Measurements from ENCODE around the gene SH3RF1. TPM values are rescaled to one million over a fixed set of nuclear protein-coding genes. Genes with fewer than 3 reads are reported as not detected.

SH3RF1 gene
- total RNA-seq, 1 experiment from 2014 or later: 15.3 TPM

- peaks cover 5 to 8% of the 10 kb centered on the region in 2 experiments for H3K9me3 Mint-ChIP-seq
- no CpG with 5 or more reads among the region's 3 CpGs for WGBS (ENCODE audit: extremely low coverage, insufficient read length, low lambda C conversion rate)
- H3K56ac ChIP-seq (ENCODE audit: insufficient read length, low read depth, low read length): no peak overlapping the region
These were observed 177.8 kb downstream of the SH3RF1 start for GRCh38 chr4:169092889-169093522.

More at GRCh38 chr4:169092889-169093522, 177.8 kb downstream of the SH3RF1 start:
- H3K36me3 Mint-ChIP-seq (ENCODE audit: insufficient read depth in 1 of 3, low read depth in 3 of 3): peaks cover 21 to 43% (median 42%) of the 10 kb centered on the region in 3 experiments
- Histone ChIP-seq H3K79me2 (ENCODE audit: insufficient read depth, low read length) (no peaks in the 10 kb centered on the region), H2BK12ac (ENCODE audit: insufficient read length, low read depth, low read length) (no peak overlapping the region), H2AK5ac (ENCODE audit: insufficient read length, low read length) (no peak overlapping the region), H3T11ph (ENCODE audit: low read length) (no peak overlapping the region), H4K20me1 (ENCODE audit: control insufficient read depth, insufficient read depth, insufficient read length) (no peaks in the 10 kb centered on the region), H3K4ac (ENCODE audit: low read depth, low read length) (no peak overlapping the region), H4K91ac (ENCODE audit: insufficient read length, low read depth, low read length) (no peak overlapping the region), H2BK5ac (ENCODE audit: insufficient read length, low read length) (no peak overlapping the region), H3K23ac (ENCODE audit: insufficient read length, low read depth, low read length) (no peak overlapping the region), H3K18ac (ENCODE audit: insufficient read length, low read depth, low read length) (no peak overlapping the region), H3K4me1 (ENCODE audit: insufficient read depth, low read length) (no peaks in the 10 kb centered on the region; the same call in 1 of the 2 replicates), H3K27me3 (ENCODE audit: insufficient read depth, low read length) (no peaks in the 10 kb centered on the region), H3K4me2 (ENCODE audit: insufficient read depth, insufficient read length, low read length) (no peak overlapping the region), H2AFZ (ENCODE audit: low read length) (no peak overlapping the region), H2BK20ac (ENCODE audit: low read depth, low read length, poor library complexity, severe bottlenecking) (no peak overlapping the region), H3K14ac (ENCODE audit: insufficient read depth, low read length) (no peak overlapping the region), H3K23me2 (ENCODE audit: insufficient read length, low read depth, low read length, poor library complexity, severe bottlenecking) (no peaks in the 10 kb centered on the region), H3K9me3 (ENCODE audit: control insufficient read depth, low read depth, low read length) (peaks cover 3% of the 10 kb centered on the region), H3K9ac (ENCODE audit: extremely low read depth, insufficient read length, low read length) (no peak overlapping the region), H4K5ac (ENCODE audit: insufficient read length, low read depth, low read length) (no peak overlapping the region), H3K27ac (ENCODE audit: insufficient read length, low read depth, low read length) (no peak overlapping the region), H2BK120ac (ENCODE audit: low read depth, low read length, poor library complexity, severe bottlenecking) (no peak overlapping the region), H2BK15ac (ENCODE audit: low read depth, low read length) (no peak overlapping the region), H4K8ac (replicated peaks; ENCODE audit: insufficient read length, low read depth, low read length) (no peak overlapping the region), H3K79me1 (ENCODE audit: insufficient read depth, low read depth, low read length, poor library complexity, severe bottlenecking) (no peaks in the 10 kb centered on the region)
- no peak for TF ChIP-seq CTCF (conservative IDR thresholded peaks at IDR 0.05)
- no peaks in the 10 kb centered on the region for H3K27me3 Mint-ChIP-seq (ENCODE audit: low read depth)
- 0 out of 4 replicates have a peak, but pooled peaks cover 0 to 2% of the 10 kb centered on the region in 2 experiments for H3K4me1 Mint-ChIP-seq
- H3K4me3 Mint-ChIP-seq: no peak overlapping the region
- H3K27ac Mint-ChIP-seq: no peak overlapping the region
- no peak for DNase-seq

Data from H9 (cell line).